ENCODE data around the gene TNRC18. TPM values are rescaled to one million over a fixed set of nuclear protein-coding genes. Genes with fewer than 3 reads are reported as not detected.

Gene TNRC18
- total and polyA plus RNA-seq, 9 of the 15 experiments (the other 6 are each of a cell fraction or from before 2014, with no cell fraction given): 0.03 to 43.2 (median 18.0) TPM

- TF ChIP-seq, protein P1, sequence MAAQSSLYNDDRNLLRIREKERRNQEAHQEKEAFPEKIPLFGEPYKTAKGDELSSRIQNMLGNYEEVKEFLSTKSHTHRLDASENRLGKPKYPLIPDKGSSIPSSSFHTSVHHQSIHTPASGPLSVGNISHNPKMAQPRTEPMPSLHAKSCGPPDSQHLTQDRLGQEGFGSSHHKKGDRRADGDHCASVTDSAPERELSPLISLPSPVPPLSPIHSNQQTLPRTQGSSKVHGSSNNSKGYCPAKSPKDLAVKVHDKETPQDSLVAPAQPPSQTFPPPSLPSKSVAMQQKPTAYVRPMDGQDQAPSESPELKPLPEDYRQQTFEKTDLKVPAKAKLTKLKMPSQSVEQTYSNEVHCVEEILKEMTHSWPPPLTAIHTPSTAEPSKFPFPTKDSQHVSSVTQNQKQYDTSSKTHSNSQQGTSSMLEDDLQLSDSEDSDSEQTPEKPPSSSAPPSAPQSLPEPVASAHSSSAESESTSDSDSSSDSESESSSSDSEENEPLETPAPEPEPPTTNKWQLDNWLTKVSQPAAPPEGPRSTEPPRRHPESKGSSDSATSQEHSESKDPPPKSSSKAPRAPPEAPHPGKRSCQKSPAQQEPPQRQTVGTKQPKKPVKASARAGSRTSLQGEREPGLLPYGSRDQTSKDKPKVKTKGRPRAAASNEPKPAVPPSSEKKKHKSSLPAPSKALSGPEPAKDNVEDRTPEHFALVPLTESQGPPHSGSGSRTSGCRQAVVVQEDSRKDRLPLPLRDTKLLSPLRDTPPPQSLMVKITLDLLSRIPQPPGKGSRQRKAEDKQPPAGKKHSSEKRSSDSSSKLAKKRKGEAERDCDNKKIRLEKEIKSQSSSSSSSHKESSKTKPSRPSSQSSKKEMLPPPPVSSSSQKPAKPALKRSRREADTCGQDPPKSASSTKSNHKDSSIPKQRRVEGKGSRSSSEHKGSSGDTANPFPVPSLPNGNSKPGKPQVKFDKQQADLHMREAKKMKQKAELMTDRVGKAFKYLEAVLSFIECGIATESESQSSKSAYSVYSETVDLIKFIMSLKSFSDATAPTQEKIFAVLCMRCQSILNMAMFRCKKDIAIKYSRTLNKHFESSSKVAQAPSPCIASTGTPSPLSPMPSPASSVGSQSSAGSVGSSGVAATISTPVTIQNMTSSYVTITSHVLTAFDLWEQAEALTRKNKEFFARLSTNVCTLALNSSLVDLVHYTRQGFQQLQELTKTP (IDR thresholded peaks at IDR 0.05; ENCODE audit: low read depth in 1 of 2, partially characterized antibody in 2 of 2): no peak
- TF ChIP-seq, protein P2, sequence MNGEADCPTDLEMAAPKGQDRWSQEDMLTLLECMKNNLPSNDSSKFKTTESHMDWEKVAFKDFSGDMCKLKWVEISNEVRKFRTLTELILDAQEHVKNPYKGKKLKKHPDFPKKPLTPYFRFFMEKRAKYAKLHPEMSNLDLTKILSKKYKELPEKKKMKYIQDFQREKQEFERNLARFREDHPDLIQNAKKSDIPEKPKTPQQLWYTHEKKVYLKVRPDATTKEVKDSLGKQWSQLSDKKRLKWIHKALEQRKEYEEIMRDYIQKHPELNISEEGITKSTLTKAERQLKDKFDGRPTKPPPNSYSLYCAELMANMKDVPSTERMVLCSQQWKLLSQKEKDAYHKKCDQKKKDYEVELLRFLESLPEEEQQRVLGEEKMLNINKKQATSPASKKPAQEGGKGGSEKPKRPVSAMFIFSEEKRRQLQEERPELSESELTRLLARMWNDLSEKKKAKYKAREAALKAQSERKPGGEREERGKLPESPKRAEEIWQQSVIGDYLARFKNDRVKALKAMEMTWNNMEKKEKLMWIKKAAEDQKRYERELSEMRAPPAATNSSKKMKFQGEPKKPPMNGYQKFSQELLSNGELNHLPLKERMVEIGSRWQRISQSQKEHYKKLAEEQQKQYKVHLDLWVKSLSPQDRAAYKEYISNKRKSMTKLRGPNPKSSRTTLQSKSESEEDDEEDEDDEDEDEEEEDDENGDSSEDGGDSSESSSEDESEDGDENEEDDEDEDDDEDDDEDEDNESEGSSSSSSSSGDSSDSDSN (IDR thresholded peaks at IDR 0.05; ENCODE audit: borderline replicate concordance in 1 of 2, low read depth in 2 of 2, low read length in 2 of 2): peak; percentile 13 to 26; a peak in 1 of 4 replicates
- 0 out of 2 replicates have a peak, but pooled peaks have one; percentile 49 for TF ChIP-seq IFI16 (CRISPR knock-in tag; IDR thresholded peaks at IDR 0.05)
- no peak for TF ChIP-seq MYC (IDR thresholded peaks at IDR 0.05; ENCODE audit: low read depth, low read length)
- peak; percentile 83 for TF ChIP-seq MYC (CRISPR knock-in tag; IDR thresholded peaks at IDR 0.05; ENCODE audit: borderline replicate concordance, low read depth)
- TF ChIP-seq CHCHD3 (CRISPR knock-in tag; IDR thresholded peaks at IDR 0.05): no peak
- peak; percentile 35 to 56; a peak in 2 of 4 replicates for TF ChIP-seq KDM1A (IDR thresholded peaks at IDR 0.05)
- TF ChIP-seq PYGO2 (tag; IDR thresholded peaks at IDR 0.05): no peak
- TF ChIP-seq ZBTB40 (IDR thresholded peaks at IDR 0.05): no peak
- TF ChIP-seq ZBTB40 (CRISPR knock-in tag; IDR thresholded peaks at IDR 0.05): no peak
- no peak for TF ChIP-seq SUPT5H (IDR thresholded peaks at IDR 0.05)
- TF ChIP-seq ZNF780A (CRISPR knock-in tag; IDR thresholded peaks at IDR 0.05): no peak
These were observed 5.7 kb upstream of the TNRC18 start (continued) for GRCh38 chr7:5429253-5429856.
